H9 (cell line): ENCODE results near the gene GUCY2F. TPM values are rescaled to one million over a fixed set of nuclear protein-coding genes. Genes with fewer than 3 reads are reported as not detected.

ENCODE experiments used
- DNase-seq: peaks from one replicate; pipeline ENCODE4 v3.0.0-alpha.2; 2017
- H2AFZ ChIP-seq: one replicate; pipeline ENCODE4 v1.6.1; 2013; ENCODE audit warnings: mild to moderate bottlenecking, low read length, control low read depth, moderate library complexity
- H2AK5ac ChIP-seq: 2 replicates; pipeline ENCODE4 v1.6.1; 2013; ENCODE audit warnings: low read length, control low read depth, mixed read lengths; ENCODE audit not compliant: insufficient read length
- H2BK120ac ChIP-seq: one replicate; pipeline ENCODE4 v1.6.1; 2013; ENCODE audit warnings: low read depth, mild to moderate bottlenecking, low read length, control low read depth, inconsistent platforms; ENCODE audit not compliant: poor library complexity, severe bottlenecking
- H2BK12ac ChIP-seq: 2 replicates; pipeline ENCODE4 v1.6.1; 2013; ENCODE audit warnings: low read length, control low read depth, mixed read lengths, low read depth; ENCODE audit not compliant: insufficient read length
- H2BK15ac ChIP-seq: 2 replicates; pipeline ENCODE4 v1.6.1; 2013; ENCODE audit warnings: low read depth, low read length, control low read depth
- H2BK20ac ChIP-seq: one replicate; pipeline ENCODE4 v1.6.1; 2013; ENCODE audit warnings: low read depth, mild to moderate bottlenecking, low read length, control low read depth, inconsistent platforms; ENCODE audit not compliant: poor library complexity, severe bottlenecking
- H2BK5ac ChIP-seq: 2 replicates; pipeline ENCODE4 v1.6.1; 2013; ENCODE audit warnings: low read length, control low read depth, mixed read lengths; ENCODE audit not compliant: insufficient read length
- H3K14ac ChIP-seq: 2 replicates; pipeline ENCODE4 v1.6.1; 2013; ENCODE audit warnings: low read length, control low read depth; ENCODE audit not compliant: insufficient read depth
- H3K18ac ChIP-seq: 2 replicates; pipeline ENCODE4 v1.6.1; 2013; ENCODE audit warnings: low read depth, mild to moderate bottlenecking, mixed read lengths, low read length, control low read depth; ENCODE audit not compliant: insufficient read length
- H3K23ac ChIP-seq: 2 replicates; pipeline ENCODE4 v1.6.1; 2013; ENCODE audit warnings: low read length, control low read depth, mixed read lengths, low read depth; ENCODE audit not compliant: insufficient read length
- H3K23me2 ChIP-seq: 2 replicates; pipeline ENCODE4 v1.6.1; 2013; ENCODE audit warnings: low read depth, mild to moderate bottlenecking, mixed read lengths, low read length, control low read depth; ENCODE audit not compliant: insufficient read length, poor library complexity, severe bottlenecking
- H3K27ac ChIP-seq: 2 replicates; pipeline ENCODE4 v1.5.1; 2013; ENCODE audit warnings: low read length, control low read depth, mixed read lengths, low read depth; ENCODE audit not compliant: insufficient read length
- H3K27me3 ChIP-seq: 2 replicates; pipeline ENCODE4 v1.6.1; 2013; ENCODE audit warnings: low read length, control low read depth, inconsistent platforms; ENCODE audit not compliant: insufficient read depth
- H3K4ac ChIP-seq: 2 replicates; pipeline ENCODE4 v1.6.1; 2013; ENCODE audit warnings: low read depth, mild to moderate bottlenecking, control low read depth, inconsistent platforms, low read length, moderate library complexity
- H3K4me1 ChIP-seq: 2 replicates; pipeline ENCODE4 v1.6.1; 2013; ENCODE audit warnings: low read length, control low read depth, inconsistent platforms; ENCODE audit not compliant: insufficient read depth
- H3K4me2 ChIP-seq: 2 replicates; pipeline ENCODE4 v1.6.1; 2013; ENCODE audit warnings: low read length, control low read depth, mixed read lengths; ENCODE audit not compliant: insufficient read length, insufficient read depth
- H3K56ac ChIP-seq: 2 replicates; pipeline ENCODE4 v1.6.1; 2013; ENCODE audit warnings: low read depth, mild to moderate bottlenecking, mixed read lengths, low read length, control low read depth; ENCODE audit not compliant: insufficient read length
- H3K79me1 ChIP-seq: 2 replicates; pipeline ENCODE4 v1.6.1; 2013; ENCODE audit warnings: low read depth, mild to moderate bottlenecking, moderate library complexity, low read length, control low read depth, inconsistent platforms; ENCODE audit not compliant: insufficient read depth, poor library complexity, severe bottlenecking
- H3K79me2 ChIP-seq: 2 replicates; pipeline ENCODE4 v1.6.1; 2013; ENCODE audit warnings: low read length, control low read depth, inconsistent platforms; ENCODE audit not compliant: insufficient read depth
- H3K9ac ChIP-seq: 2 replicates; pipeline ENCODE4 v1.6.1; 2013; ENCODE audit warnings: low read length, control low read depth, mixed read lengths; ENCODE audit not compliant: insufficient read length; ENCODE audit errors: extremely low read depth
- H3K9me3 ChIP-seq: one replicate; pipeline ENCODE4 v1.6.1; 2013; ENCODE audit warnings: low read depth, low read length, inconsistent platforms; ENCODE audit not compliant: control insufficient read depth
- H3T11ph ChIP-seq: one replicate; pipeline ENCODE4 v1.6.1; 2013; ENCODE audit warnings: mild to moderate bottlenecking, low read length, control low read depth, inconsistent platforms
- H4K20me1 ChIP-seq: one replicate; pipeline ENCODE4 v1.6.1; 2013; ENCODE audit not compliant: control insufficient read depth, insufficient read length, insufficient read depth
- H4K5ac ChIP-seq: 2 replicates; pipeline ENCODE4 v1.6.1; 2013; ENCODE audit warnings: low read depth, mild to moderate bottlenecking, mixed read lengths, low read length, control low read depth; ENCODE audit not compliant: insufficient read length
- H4K8ac ChIP-seq: replicated peaks from 2 replicates; pipeline ENCODE4 v1.6.1; 2013; ENCODE audit warnings: low read length, control low read depth, mixed read lengths, low read depth; ENCODE audit not compliant: insufficient read length
- H4K91ac ChIP-seq: 2 replicates; pipeline ENCODE4 v1.6.1; 2013; ENCODE audit warnings: low read depth, mild to moderate bottlenecking, moderate library complexity, mixed read lengths, low read length, control low read depth; ENCODE audit not compliant: insufficient read length
- H3K27ac Mint-ChIP-seq, 3 experiments: 2 replicates in 2 of 3; 3 replicates in 1 of 3; pipeline ENCODE4 v1.8.0; 2020 to 2021; ENCODE audit warnings: mixed read lengths in 3 of 3, mild to moderate bottlenecking in 1 of 3, moderate library complexity in 1 of 3
- H3K27me3 Mint-ChIP-seq: 2 replicates; pipeline ENCODE4 v1.8.0; 2021; ENCODE audit warnings: low read depth, mild to moderate bottlenecking, moderate library complexity, mixed read lengths
- H3K36me3 Mint-ChIP-seq, 3 experiments: 2 replicates in 2 of 3; 3 replicates in 1 of 3; pipeline ENCODE4 v1.8.0; 2020 to 2021; ENCODE audit warnings: low read depth in 3 of 3, mixed read lengths in 3 of 3; ENCODE audit not compliant: insufficient read depth in 1 of 3
- H3K4me1 Mint-ChIP-seq, 2 experiments: 2 replicates each; pipeline ENCODE4 v1.8.0; 2020; ENCODE audit warnings: mixed read lengths in 2 of 2
- H3K4me3 Mint-ChIP-seq, 2 experiments: 2 replicates in 1 of 2; 3 replicates in 1 of 2; pipeline ENCODE4 v1.8.0; 2020 to 2021; ENCODE audit warnings: mild to moderate bottlenecking in 2 of 2, mixed read lengths in 2 of 2, moderate library complexity in 1 of 2
- H3K9me3 Mint-ChIP-seq, 2 experiments: 2 replicates in 1 of 2; 3 replicates in 1 of 2; pipeline ENCODE4 v1.8.0; 2020; ENCODE audit warnings: mild to moderate bottlenecking in 2 of 2, mixed read lengths in 2 of 2, moderate library complexity in 1 of 2
- CTCF ChIP-seq: fragments of 200-600 bp; sonication (generic); conservative IDR thresholded peaks from 3 replicates; pipeline ENCODE4 v1.8.0; 2021; ENCODE audit warnings: antibody characterized with exemption, mild to moderate bottlenecking
- WGBS: extraction: QIAGEN DNeasy Blood & Tissue Kit; methylation state at CpG from one replicate; pipeline ENCODE4 v1.1.7; 2013; ENCODE audit warnings: missing lambda C conversion rate, low lambda C conversion rate, mixed read lengths; ENCODE audit not compliant: insufficient read length; ENCODE audit errors: extremely low coverage; 5-methylcytosine and 5-hydroxymethylcytosine counted together
- total RNA-seq: library from RNA; stranded (reverse); gene quantifications from 2 replicates; pipeline ENCODE4 v1.2.1, GENCODE V29; 2021

The GUCY2F gene
- total RNA-seq, 1 experiment from 2014 or later = 0.11 TPM

DNA sequence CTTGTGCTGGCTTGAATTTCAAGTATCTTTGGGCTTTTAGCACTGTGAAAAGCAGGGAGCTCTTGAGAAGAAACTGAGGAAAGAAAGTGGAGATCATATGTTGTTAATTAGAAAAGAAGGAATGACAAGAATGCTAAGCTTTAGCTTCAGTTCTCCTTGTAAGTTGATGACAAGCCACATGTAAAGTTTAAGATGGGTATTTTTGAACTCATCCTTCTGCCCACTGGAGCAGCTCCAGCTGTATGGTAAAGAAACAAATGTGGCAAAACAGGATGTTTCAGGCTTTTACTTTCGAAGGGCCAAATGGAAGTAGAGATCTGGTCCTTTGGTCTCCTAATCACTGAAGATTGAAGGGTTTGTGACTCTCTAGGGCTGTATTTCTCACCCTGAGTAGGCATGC lies 137.8 kb downstream of the GUCY2F start:
- H3K4me2 ChIP-seq = no peak overlapping the region
- H3K27ac ChIP-seq = no peak overlapping the region
- no CpG with 5 or more reads among the region's 1 CpG for WGBS

More for the DNA sequence above, 137.8 kb downstream of the GUCY2F start:
- TF ChIP-seq CTCF = no peak
- H3K4me3 Mint-ChIP-seq = no peak overlapping the region
- Histone ChIP-seq H3K4ac (no peak overlapping the region), H4K5ac (no peak overlapping the region), H2BK5ac (no peak overlapping the region), H4K20me1 (no peaks in the 10 kb centered on the region), H2AK5ac (no peak overlapping the region), H3K18ac (no peak overlapping the region), H3T11ph (no peak overlapping the region), H3K56ac (no peak overlapping the region), H3K23me2 (no peaks in the 10 kb centered on the region), H3K27me3 (no peaks in the 10 kb centered on the region), H3K9ac (no peak overlapping the region), H2BK12ac (no peak overlapping the region), H3K79me2 (no peaks in the 10 kb centered on the region), H3K23ac (no peak overlapping the region), H2BK120ac (no peak overlapping the region), H3K14ac (no peak overlapping the region), H2BK15ac (no peak overlapping the region), H3K9me3 (no peaks in the 10 kb centered on the region), H4K8ac (no peak overlapping the region), H3K4me1 (no peaks in the 10 kb centered on the region; the same call in 1 of the 2 replicates), H2AFZ (no peak overlapping the region), H4K91ac (no peak overlapping the region), H3K79me1 (no peaks in the 10 kb centered on the region), H2BK20ac (no peak overlapping the region)
- peaks cover 2% of the 10 kb centered on the region; the same call in 1 of the 2 replicates for H3K27me3 Mint-ChIP-seq
- peaks cover 0 to 6% of the 10 kb centered on the region in 2 experiments; a peak in 3 of 5 replicates for H3K9me3 Mint-ChIP-seq
- H3K36me3 Mint-ChIP-seq = no peaks in the 10 kb centered on the region
- peaks cover 8 to 20% of the 10 kb centered on the region in 2 experiments; a peak in 3 of 4 replicates for H3K4me1 Mint-ChIP-seq
- no peak for DNase-seq
- H3K27ac Mint-ChIP-seq = no peak overlapping the region
